Liver (tissue), 2 donors: ENCODE results near the gene WDR44.

ENCODE experiments used
- TF ChIP-seq, protein P1 (sequence below): fragments of 150-350 bp; IDR thresholded peaks from 2 replicates; pipeline ENCODE4 v1.5.1; 2017; ENCODE audit warnings: improper control_type of control experiment, low read depth, low read length; ENCODE audit not compliant: missing input control
- TF ChIP-seq, protein P2 (sequence below): IDR thresholded peaks from 2 replicates; pipeline ENCODE4 v1.6.1; 2016; ENCODE audit warnings: antibody characterized with exemption
- donor health status: healthy.

DNA sequence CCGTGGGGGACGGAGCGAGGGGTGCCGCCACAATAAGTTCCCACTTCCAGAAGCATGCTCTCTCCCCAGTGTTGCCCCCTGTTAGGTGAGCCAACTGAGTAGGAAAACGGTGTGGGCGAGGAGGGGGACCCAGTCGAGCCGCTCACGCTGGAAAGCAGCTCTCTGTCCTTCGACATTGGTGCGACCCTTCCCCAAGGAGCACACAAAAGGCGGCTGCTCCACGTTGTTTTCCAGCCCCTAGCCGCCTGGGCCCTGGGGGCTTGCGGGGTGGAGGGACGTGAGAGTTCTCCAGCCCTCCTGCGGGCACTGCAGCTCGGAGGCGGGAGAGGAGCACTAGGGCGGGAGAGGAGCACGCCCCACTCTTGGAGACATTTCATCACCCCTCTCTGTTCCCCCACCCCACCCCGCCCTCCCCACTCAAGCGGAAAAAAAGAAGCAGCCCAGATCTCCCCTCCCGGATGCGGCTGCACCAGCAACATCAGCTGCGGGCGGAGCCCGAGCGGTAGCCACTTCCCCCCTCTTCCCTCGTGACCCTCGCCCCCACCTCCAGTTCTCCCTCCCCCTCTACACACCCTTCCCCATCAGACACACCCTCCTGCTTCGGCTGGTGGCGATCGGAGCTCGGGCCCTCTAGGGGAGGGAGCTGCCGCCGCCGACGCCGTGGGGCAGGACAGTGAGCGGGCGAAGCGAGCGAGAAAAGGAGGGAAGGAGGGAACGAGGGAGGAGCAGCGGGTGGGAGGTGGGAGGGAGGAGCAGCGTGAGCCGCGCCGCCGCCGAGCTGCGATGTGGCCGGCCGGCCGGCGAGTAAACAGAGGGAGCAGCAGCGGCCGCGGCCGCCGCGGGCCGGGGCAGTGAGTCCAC is 149.4 kb downstream of the WDR44 start, which contains the start of gene DOCK11:
- TF ChIP-seq, protein P1, sequence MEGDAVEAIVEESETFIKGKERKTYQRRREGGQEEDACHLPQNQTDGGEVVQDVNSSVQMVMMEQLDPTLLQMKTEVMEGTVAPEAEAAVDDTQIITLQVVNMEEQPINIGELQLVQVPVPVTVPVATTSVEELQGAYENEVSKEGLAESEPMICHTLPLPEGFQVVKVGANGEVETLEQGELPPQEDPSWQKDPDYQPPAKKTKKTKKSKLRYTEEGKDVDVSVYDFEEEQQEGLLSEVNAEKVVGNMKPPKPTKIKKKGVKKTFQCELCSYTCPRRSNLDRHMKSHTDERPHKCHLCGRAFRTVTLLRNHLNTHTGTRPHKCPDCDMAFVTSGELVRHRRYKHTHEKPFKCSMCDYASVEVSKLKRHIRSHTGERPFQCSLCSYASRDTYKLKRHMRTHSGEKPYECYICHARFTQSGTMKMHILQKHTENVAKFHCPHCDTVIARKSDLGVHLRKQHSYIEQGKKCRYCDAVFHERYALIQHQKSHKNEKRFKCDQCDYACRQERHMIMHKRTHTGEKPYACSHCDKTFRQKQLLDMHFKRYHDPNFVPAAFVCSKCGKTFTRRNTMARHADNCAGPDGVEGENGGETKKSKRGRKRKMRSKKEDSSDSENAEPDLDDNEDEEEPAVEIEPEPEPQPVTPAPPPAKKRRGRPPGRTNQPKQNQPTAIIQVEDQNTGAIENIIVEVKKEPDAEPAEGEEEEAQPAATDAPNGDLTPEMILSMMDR: no peak
- TF ChIP-seq, protein P2, sequence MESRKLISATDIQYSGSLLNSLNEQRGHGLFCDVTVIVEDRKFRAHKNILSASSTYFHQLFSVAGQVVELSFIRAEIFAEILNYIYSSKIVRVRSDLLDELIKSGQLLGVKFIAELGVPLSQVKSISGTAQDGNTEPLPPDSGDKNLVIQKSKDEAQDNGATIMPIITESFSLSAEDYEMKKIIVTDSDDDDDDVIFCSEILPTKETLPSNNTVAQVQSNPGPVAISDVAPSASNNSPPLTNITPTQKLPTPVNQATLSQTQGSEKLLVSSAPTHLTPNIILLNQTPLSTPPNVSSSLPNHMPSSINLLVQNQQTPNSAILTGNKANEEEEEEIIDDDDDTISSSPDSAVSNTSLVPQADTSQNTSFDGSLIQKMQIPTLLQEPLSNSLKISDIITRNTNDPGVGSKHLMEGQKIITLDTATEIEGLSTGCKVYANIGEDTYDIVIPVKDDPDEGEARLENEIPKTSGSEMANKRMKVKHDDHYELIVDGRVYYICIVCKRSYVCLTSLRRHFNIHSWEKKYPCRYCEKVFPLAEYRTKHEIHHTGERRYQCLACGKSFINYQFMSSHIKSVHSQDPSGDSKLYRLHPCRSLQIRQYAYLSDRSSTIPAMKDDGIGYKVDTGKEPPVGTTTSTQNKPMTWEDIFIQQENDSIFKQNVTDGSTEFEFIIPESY: no peak
